ENCODE measurements around the gene ASXL2. TPM values are rescaled to one million over a fixed set of nuclear protein-coding genes. Genes with fewer than 3 reads are reported as not detected.

Gene ASXL2
- total RNA-seq, 4 donors from 2014 or later: 22.9 to 27.6 (median 23.5) TPM

DNA sequence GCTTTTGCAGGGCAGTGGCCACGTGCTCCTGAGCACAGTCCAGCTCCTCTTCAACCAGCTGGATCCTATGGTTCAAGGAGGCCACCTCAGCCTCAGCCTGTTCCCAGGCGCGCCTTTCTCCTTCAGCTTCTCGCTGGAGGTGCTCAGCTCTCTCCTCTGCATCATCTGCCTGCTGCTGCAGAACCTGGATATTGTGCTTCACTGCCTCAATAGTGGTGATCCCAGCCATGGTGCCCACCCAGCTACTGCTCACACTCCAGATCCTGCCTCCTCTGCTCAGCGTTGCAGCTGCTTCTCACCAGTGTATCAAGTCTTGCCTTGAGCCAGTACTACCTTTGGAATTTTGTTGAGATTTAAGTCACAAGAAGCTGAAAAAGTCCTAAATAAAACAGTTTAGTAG is 67.9 kb downstream of the ASXL2 start:
- DNase-seq (ENCODE audit: low spot score in 2 of 2): no peak
- no peak overlapping the region for H3K27ac ChIP-seq
- peaks cover 13% of the 10 kb centered on the region for H3K36me3 ChIP-seq
- no peaks in the 10 kb centered on the region for H3K9me3 ChIP-seq
- H3K4me3 ChIP-seq: no peak overlapping the region
- peaks cover 9% of the 10 kb centered on the region for H3K4me1 ChIP-seq
- H3K27me3 ChIP-seq: no peaks in the 10 kb centered on the region
- 93% methylated on average over 5 of the region's 5 CpGs for WGBS
- TF ChIP-seq, protein P1, sequence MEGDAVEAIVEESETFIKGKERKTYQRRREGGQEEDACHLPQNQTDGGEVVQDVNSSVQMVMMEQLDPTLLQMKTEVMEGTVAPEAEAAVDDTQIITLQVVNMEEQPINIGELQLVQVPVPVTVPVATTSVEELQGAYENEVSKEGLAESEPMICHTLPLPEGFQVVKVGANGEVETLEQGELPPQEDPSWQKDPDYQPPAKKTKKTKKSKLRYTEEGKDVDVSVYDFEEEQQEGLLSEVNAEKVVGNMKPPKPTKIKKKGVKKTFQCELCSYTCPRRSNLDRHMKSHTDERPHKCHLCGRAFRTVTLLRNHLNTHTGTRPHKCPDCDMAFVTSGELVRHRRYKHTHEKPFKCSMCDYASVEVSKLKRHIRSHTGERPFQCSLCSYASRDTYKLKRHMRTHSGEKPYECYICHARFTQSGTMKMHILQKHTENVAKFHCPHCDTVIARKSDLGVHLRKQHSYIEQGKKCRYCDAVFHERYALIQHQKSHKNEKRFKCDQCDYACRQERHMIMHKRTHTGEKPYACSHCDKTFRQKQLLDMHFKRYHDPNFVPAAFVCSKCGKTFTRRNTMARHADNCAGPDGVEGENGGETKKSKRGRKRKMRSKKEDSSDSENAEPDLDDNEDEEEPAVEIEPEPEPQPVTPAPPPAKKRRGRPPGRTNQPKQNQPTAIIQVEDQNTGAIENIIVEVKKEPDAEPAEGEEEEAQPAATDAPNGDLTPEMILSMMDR (IDR thresholded peaks at IDR 0.05): no peak
- no peak for TF ChIP-seq POLR2A (IDR thresholded peaks at IDR 0.05)
- TF ChIP-seq EP300 (IDR thresholded peaks at IDR 0.05): no peak
- TF ChIP-seq POLR2AphosphoS5 (IDR thresholded peaks at IDR 0.05): no peak

DNA sequence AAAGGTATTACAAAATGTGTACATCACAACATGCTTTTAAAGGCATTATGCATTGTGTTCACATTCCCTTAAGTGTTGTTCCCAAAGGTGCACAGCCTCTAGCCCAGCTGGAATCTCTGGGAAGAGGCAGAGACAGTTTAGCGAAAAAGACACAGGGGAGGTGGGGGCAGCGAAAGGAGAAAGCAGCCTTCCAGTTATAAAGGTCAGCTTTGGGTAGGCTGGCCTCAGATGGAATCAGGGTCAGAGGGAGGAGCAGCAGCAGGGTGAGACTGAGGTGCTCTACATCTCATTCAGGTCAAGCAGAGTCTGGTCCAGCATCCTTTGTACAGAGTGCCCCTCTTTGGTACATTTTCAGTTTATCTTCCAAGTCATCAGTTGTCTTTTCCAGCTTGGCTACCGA is 68.6 kb downstream of the ASXL2 start:
- DNase-seq (ENCODE audit: low spot score in 2 of 2): no peak
- 97% methylated on average over 3 of the region's 3 CpGs for WGBS

DNA sequence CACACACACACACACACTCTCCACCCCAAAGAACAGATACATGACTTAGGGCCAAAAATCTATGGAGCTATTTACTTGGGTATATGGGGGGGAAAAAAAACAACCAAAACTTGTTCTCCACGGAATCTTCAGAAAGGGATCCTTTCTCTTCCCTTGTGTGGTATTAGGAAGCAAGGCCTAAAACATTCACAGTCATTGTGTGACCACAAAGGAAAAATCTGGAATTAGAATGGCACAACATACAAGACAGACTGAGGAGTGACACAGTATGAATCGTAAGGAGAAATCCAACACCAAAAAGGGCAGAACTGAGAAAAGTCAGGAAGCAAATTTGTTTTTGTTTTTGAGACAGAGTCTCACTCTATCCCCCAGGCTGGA is 70.3 kb downstream of the ASXL2 start:
- H3K9me3 ChIP-seq: no peaks in the 10 kb centered on the region
- H3K36me3 ChIP-seq: peaks cover 34% of the 10 kb centered on the region
- H3K27me3 ChIP-seq: no peaks in the 10 kb centered on the region
- H3K4me3 ChIP-seq: no peak overlapping the region
- 86% methylated on average over 2 of the region's 2 CpGs for WGBS
- no peaks in the 10 kb centered on the region for H3K4me1 ChIP-seq
- H3K27ac ChIP-seq: no peak overlapping the region
- no peak for DNase-seq (ENCODE audit: low spot score in 2 of 2)
- TF ChIP-seq POLR2AphosphoS5 (IDR thresholded peaks at IDR 0.05): no peak
- TF ChIP-seq, protein P1 (IDR thresholded peaks at IDR 0.05): no peak
- TF ChIP-seq EP300 (IDR thresholded peaks at IDR 0.05): no peak

More for the DNA sequence above, 68.6 kb downstream of the ASXL2 start:
- peaks cover 6% of the 10 kb centered on the region for H3K4me1 ChIP-seq
- H3K27me3 ChIP-seq: no peaks in the 10 kb centered on the region
- peaks cover 18% of the 10 kb centered on the region for H3K36me3 ChIP-seq
- no peak overlapping the region for H3K4me3 ChIP-seq
- TF ChIP-seq EP300 (IDR thresholded peaks at IDR 0.05) (no peak), POLR2AphosphoS5 (IDR thresholded peaks at IDR 0.05) (no peak), POLR2A (IDR thresholded peaks at IDR 0.05) (no peak)
- TF ChIP-seq, protein P1 (IDR thresholded peaks at IDR 0.05): no peak
- H3K27ac ChIP-seq: no peak overlapping the region
- H3K9me3 ChIP-seq: no peaks in the 10 kb centered on the region

DNA sequence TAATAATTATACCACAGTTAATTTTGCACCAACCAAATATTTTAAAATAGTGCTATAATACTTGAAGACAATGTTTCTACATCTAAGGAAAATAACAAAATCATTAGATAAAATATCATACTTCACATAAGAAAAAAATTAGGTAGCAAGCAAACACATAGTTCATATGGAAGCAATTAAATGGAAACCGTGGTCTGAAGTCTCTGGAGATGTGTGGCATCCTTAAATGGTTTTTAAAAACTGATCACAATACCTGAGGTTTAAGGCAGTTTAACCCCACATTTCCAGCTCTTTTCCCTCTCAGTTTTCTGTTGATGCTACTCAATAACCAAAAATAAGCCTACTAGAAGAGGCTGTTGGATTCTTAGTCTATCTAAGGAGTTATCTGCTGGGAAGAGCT is 71.3 kb downstream of the ASXL2 start:
- no peaks in the 10 kb centered on the region for H3K9me3 ChIP-seq
- H3K36me3 ChIP-seq: peaks cover 45% of the 10 kb centered on the region
- no peaks in the 10 kb centered on the region for H3K4me1 ChIP-seq
- no peak for DNase-seq (ENCODE audit: low spot score in 2 of 2)
- no peaks in the 10 kb centered on the region for H3K27me3 ChIP-seq
- H3K27ac ChIP-seq: no peak overlapping the region
- WGBS: 56% methylated on average over 1 of the region's 1 CpG
- TF ChIP-seq POLR2AphosphoS5 (IDR thresholded peaks at IDR 0.05) (no peak), POLR2A (IDR thresholded peaks at IDR 0.05) (no peak), EP300 (IDR thresholded peaks at IDR 0.05) (no peak)
- TF ChIP-seq, protein P1 (IDR thresholded peaks at IDR 0.05): no peak
- no peak overlapping the region for H3K4me3 ChIP-seq

DNA sequence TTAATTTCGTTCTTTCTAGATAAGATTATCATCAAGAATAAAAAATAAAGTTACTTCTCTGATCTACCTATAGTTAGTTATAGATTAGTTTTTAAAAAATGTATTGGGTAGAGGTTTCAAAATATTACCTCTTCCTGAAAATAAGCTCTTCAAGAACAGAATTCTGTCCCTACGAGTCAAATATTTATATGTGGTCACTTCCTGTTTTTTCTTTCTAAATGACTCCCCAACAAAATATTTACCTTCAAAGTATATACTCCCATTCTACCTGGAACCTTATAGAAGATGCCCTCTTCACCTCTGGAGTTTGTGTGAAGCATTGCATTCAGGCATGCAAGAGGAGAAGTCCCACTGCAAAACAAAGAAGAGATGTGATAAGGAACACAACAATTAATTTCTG is 72.3 kb downstream of the ASXL2 start:
- no peaks in the 10 kb centered on the region for H3K4me1 ChIP-seq
- 85% methylated on average over 2 of the region's 2 CpGs for WGBS
- H3K27me3 ChIP-seq: no peaks in the 10 kb centered on the region
- H3K9me3 ChIP-seq: no peaks in the 10 kb centered on the region
- no peak overlapping the region for H3K4me3 ChIP-seq
- no peak for DNase-seq (ENCODE audit: low spot score in 2 of 2)
- peaks cover 45% of the 10 kb centered on the region for H3K36me3 ChIP-seq
- H3K27ac ChIP-seq: no peak overlapping the region
- no peak for TF ChIP-seq POLR2A (IDR thresholded peaks at IDR 0.05)
- no peak for TF ChIP-seq EP300 (IDR thresholded peaks at IDR 0.05)
- no peak for TF ChIP-seq POLR2AphosphoS5 (IDR thresholded peaks at IDR 0.05)
- TF ChIP-seq, protein P1 (IDR thresholded peaks at IDR 0.05): no peak

All from suprapubic skin (tissue), 4 donors.